SK-N-SH treated with all-trans-retinoic acid at 6 μM for 48 hours (cell line): Measurements from ENCODE around the gene CD52.

ENCODE experiments used
- ISL1 ChIP-seq: fragments of 250-450 bp; sonication (Bioruptor Pico); IDR thresholded peaks from 2 replicates; pipeline ENCODE4 v2.1.2; 2022; ENCODE audit warnings: mild to moderate bottlenecking, moderate library complexity
- OSR1 ChIP-seq: fragments of 250-450 bp; sonication (Bioruptor Pico); IDR thresholded peaks from 2 replicates; pipeline ENCODE4 v1.8.0; 2022; ENCODE audit warnings: moderate library complexity, mild to moderate bottlenecking, inconsistent platforms
- PATZ1 ChIP-seq: fragments of 250-450 bp; sonication (Bioruptor Pico); IDR thresholded peaks from 2 replicates; pipeline ENCODE4 v1.8.0; 2020; ENCODE audit warnings: mild to moderate bottlenecking, moderate library complexity, borderline replicate concordance
- RARB ChIP-seq: fragments of 250-450 bp; sonication (Bioruptor Pico); IDR thresholded peaks from 2 replicates; pipeline ENCODE4 v1.8.0; 2021; ENCODE audit warnings: mild to moderate bottlenecking, moderate library complexity
- ZC3H10 ChIP-seq: fragments of 250-450 bp; sonication (Bioruptor Pico); IDR thresholded peaks from 2 replicates; pipeline ENCODE4 v1.5.1; 2021; ENCODE audit warnings: mild to moderate bottlenecking, moderate library complexity
- ZFP30 ChIP-seq: fragments of 450-650 bp; formaldehyde crosslinking; IDR thresholded peaks from 2 replicates; pipeline ENCODE4 v1.5.0; 2022; ENCODE audit warnings: mild to moderate bottlenecking, moderate library complexity
- ZNF565 ChIP-seq: fragments of 450-650 bp; formaldehyde crosslinking; conservative IDR thresholded peaks from 2 replicates; pipeline ENCODE4 v1.5.0; 2020; ENCODE audit warnings: low read depth, mild to moderate bottlenecking, moderate library complexity
- ZNF70 ChIP-seq: fragments of 450-650 bp; formaldehyde crosslinking; IDR thresholded peaks from 2 replicates; pipeline ENCODE4 v1.5.0; 2020; ENCODE audit warnings: mild to moderate bottlenecking, moderate library complexity
- TF ChIP-seq, protein P1 (sequence below): fragments of 250-450 bp; sonication (Bioruptor Pico); IDR thresholded peaks from 2 replicates; pipeline ENCODE4 v1.5.1; 2020; ENCODE audit warnings: low read depth, mild to moderate bottlenecking, moderate library complexity
- TF ChIP-seq, protein P2 (sequence below): fragments of 250-450 bp; sonication (Bioruptor Pico); IDR thresholded peaks from 2 replicates; pipeline ENCODE4 v1.8.0; 2021; ENCODE audit warnings: low read depth, mild to moderate bottlenecking, moderate library complexity, borderline replicate concordance

GRCh38 chr1:26314501-26314900 is 3.3 kb upstream of the CD52 start:
- TF ChIP-seq RARB (CRISPR knock-in tag) (no peak), ISL1 (CRISPR knock-in tag) (no peak), PATZ1 (no peak), ZNF70 (CRISPR knock-in tag) (no peak), ZFP30 (CRISPR knock-in tag) (no peak), OSR1 (CRISPR knock-in tag) (no peak), ZNF565 (CRISPR knock-in tag) (no peak), ZC3H10 (CRISPR knock-in tag) (no peak)
- TF ChIP-seq, protein P1, sequence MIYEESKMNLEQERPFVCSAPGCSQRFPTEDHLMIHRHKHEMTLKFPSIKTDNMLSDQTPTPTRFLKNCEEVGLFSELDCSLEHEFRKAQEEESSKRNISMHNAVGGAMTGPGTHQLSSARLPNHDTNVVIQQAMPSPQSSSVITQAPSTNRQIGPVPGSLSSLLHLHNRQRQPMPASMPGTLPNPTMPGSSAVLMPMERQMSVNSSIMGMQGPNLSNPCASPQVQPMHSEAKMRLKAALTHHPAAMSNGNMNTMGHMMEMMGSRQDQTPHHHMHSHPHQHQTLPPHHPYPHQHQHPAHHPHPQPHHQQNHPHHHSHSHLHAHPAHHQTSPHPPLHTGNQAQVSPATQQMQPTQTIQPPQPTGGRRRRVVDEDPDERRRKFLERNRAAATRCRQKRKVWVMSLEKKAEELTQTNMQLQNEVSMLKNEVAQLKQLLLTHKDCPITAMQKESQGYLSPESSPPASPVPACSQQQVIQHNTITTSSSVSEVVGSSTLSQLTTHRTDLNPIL (CRISPR knock-in tag): no peak
- TF ChIP-seq, protein P2, sequence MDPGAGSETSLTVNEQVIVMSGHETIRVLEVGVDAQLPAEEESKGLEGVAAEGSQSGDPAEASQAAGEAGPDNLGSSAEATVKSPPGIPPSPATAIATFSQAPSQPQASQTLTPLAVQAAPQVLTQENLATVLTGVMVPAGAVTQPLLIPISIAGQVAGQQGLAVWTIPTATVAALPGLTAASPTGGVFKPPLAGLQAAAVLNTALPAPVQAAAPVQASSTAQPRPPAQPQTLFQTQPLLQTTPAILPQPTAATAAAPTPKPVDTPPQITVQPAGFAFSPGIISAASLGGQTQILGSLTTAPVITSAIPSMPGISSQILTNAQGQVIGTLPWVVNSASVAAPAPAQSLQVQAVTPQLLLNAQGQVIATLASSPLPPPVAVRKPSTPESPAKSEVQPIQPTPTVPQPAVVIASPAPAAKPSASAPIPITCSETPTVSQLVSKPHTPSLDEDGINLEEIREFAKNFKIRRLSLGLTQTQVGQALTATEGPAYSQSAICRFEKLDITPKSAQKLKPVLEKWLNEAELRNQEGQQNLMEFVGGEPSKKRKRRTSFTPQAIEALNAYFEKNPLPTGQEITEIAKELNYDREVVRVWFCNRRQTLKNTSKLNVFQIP (CRISPR knock-in tag): no peak
